RWPE1 (cell line): ENCODE results near the gene ST8SIA2.

Source experiments
- CTCF ChIA-PET: fragments of 350-600 bp; sonication (Branson Sonifier 250); formaldehyde crosslinking; extraction: SDS; loops from one replicate; lab custom pipeline; 2021; lab: Yijun Ruan, JAX
- POLR2A ChIA-PET: fragments of 400-600 bp; formaldehyde crosslinking; extraction: SDS; loops from one replicate; lab custom pipeline; 2020; ENCODE audit warnings: antibody characterized with exemption; ENCODE audit not compliant: low non-redundant PET; lab: Yijun Ruan, JAX
- DNase-seq: peaks from one replicate; pipeline ENCODE4 v3.0.0; 2012; ENCODE audit warnings: low spot score
- H3K27ac ChIP-seq: fragments of 450-650 bp; 2 replicates; pipeline ENCODE4 v1.5.1; 2017
- CTCF ChIP-seq: fragments of 450-650 bp; conservative IDR thresholded peaks from 2 replicates; pipeline ENCODE4 v1.5.1; 2017; ENCODE audit warnings: low read depth, mild to moderate bottlenecking

Gene ST8SIA2

GRCh38 chr15:92453607-92454006 is 59.9 kb downstream of the ST8SIA2 start:
- ChIA-PET CTCF (no interaction called here), POLR2A (no interaction called here)
- DNase-seq = no peak

GRCh38 chr15:92454555-92455105 is 60.9 kb downstream of the ST8SIA2 start:
- TF ChIP-seq CTCF = no peak
- CTCF ChIA-PET = no interaction called here
- POLR2A ChIA-PET = no interaction called here
- no peak for DNase-seq
- no peak overlapping the region for H3K27ac ChIP-seq

More at GRCh38 chr15:92453607-92454006, 59.9 kb downstream of the ST8SIA2 start:
- no peak overlapping the region for H3K27ac ChIP-seq
- TF ChIP-seq CTCF = no peak

DNA sequence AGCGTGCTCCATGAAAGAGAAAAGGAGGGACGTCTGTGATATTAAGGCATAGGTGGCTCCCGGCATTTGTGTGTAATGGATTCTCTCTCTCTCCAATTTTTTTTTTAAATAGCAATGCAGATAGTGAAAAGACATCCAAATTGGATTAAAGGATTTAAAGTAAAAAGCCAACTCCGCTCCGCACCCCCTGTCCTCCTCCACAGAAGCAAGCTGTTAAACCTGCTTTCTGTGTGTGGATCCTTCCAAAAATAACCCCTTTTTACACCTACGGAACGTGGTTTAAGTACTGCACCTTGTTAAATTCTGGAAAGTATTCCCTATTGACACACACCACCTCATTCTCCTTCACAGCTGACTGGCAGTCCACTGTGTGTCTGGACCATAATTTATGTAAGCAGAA is 61.6 kb downstream of the ST8SIA2 start:
- TF ChIP-seq CTCF = no peak
- CTCF ChIA-PET = no interaction called here
- DNase-seq = no peak
- POLR2A ChIA-PET = no interaction called here
- no peak overlapping the region for H3K27ac ChIP-seq

- TF ChIP-seq CTCF = no peak
- CTCF ChIA-PET = no interaction called here
- no peak for DNase-seq
- POLR2A ChIA-PET = no interaction called here
- no peak overlapping the region for H3K27ac ChIP-seq
Observed at GRCh38 chr15:92457471-92458041, 63.9 kb downstream of the ST8SIA2 start.

- no peak for TF ChIP-seq CTCF
- CTCF ChIA-PET = interaction anchor here (0.5 kb wide), 1 partner anchor 24 kb away, joined by 3 read pairs; no protein-coding TSS in a partner anchor
- POLR2A ChIA-PET = no interaction called here
- DNase-seq = no peak
- H3K27ac ChIP-seq = no peak overlapping the region
Observed at GRCh38 chr15:92460023-92460422, 66.3 kb downstream of the ST8SIA2 start.

DNA sequence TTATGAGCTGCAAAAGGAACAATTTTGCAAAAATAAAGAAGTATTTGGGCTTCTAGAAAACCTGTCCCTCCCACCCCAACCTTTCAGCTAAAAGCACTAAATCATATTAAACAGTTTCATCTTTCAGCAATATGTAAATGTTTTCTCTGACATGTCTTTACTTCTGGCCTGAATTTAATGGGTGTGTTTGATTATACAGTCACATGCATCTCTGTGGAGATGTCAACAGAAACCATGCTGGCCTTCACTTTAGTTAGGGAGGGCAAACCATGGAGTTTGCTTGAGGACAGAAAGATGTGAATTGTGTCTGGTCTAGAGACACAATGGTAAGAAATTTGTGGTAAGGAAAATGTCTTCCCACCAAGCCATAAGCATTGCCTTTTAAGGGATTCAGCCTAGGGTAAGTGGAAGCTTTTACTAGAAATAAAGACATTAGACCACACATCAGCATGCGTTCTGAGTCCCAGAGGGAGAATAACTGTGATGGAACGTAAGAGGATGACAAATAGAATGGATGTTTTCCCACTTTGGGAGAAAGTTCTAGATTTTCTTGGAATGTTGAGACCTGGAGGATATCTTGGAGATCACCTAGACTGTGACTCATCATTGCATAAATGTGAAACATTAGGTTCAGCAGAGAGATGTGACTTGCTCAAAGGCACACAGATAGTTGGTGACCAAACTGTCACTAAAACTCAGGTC is 68.9 kb downstream of the ST8SIA2 start:
- TF ChIP-seq CTCF = no peak
- no peak overlapping the region for H3K27ac ChIP-seq
- ChIA-PET CTCF (no interaction called here), POLR2A (no interaction called here)
- DNase-seq = no peak
